H1 (cell line): ENCODE measurements around the gene TUBGCP2. TPM values are rescaled to one million over a fixed set of nuclear protein-coding genes. Genes with fewer than 3 reads are reported as not detected.

ENCODE experiments used
- ASH2L ChIP-seq: fragments of 200-600, 300-600 bp; sonication (generic); IDR thresholded peaks from one replicate; pipeline ENCODE4 v1.7.1; 2017; ENCODE audit warnings: low read length
- BACH1 ChIP-seq: IDR thresholded peaks from 2 replicates; pipeline ENCODE4 v1.6.1; 2012; ENCODE audit warnings: low read length, improper control_type of control experiment
- CHD2 ChIP-seq: IDR thresholded peaks from 2 replicates; pipeline ENCODE4 v1.6.1; 2012; ENCODE audit warnings: low read length, improper control_type of control experiment
- CHD7 ChIP-seq: fragments of 300-600 bp; sonication (generic); IDR thresholded peaks from 2 replicates; pipeline ENCODE4 v1.7.1; 2012; ENCODE audit warnings: low read length, moderate library complexity, mild to moderate bottlenecking, inconsistent platforms; ENCODE audit not compliant: insufficient replicate concordance
- CTCF ChIP-seq, 3 experiments: IDR thresholded peaks; 1 replicate in 2 of 3; 2 replicates in 1 of 3; pipeline versions ENCODE4 v1.5.1 to v1.6.1; 2011; ENCODE audit warnings: low read length in 3 of 3, mild to moderate bottlenecking in 3 of 3, inconsistent platforms in 2 of 3, low read depth in 1 of 3, moderate library complexity in 1 of 3; ENCODE audit not compliant: insufficient read depth in 1 of 3; ENCODE audit errors: control extremely low read depth in 1 of 3
- KDM1A ChIP-seq: fragments of 200-600, 300-600 bp; sonication (generic); IDR thresholded peaks from 2 replicates; pipeline ENCODE4 v1.7.1; 2016; ENCODE audit warnings: mild to moderate bottlenecking, low read length, borderline replicate concordance
- KDM4A ChIP-seq: IDR thresholded peaks from one replicate; pipeline ENCODE4 v1.7.1; 2012; ENCODE audit warnings: low read depth, mild to moderate bottlenecking, moderate library complexity, low read length, inconsistent platforms; ENCODE audit not compliant: severe bottlenecking
- YY1 ChIP-seq: IDR thresholded peaks from 2 replicates; pipeline ENCODE4 v1.6.1; 2011; ENCODE audit warnings: low read depth, mild to moderate bottlenecking, low read length
- polyA plus RNA-seq, 7 experiments: library from polyadenylated mRNA; depleted of rRNA in 3 of 7; stranded (reverse) in 5 of 7; unstranded in 2 of 7; fragments of >200 nt in 5 of 7; fragments of 200-250 nt in 2 of 7; gene quantifications; 1 replicate in 5 of 7; 2 replicates in 1 of 7; 4 replicates in 1 of 7; pipeline versions ENCODE4 v1.2.1 to v1.2.3, GENCODE V29; 2011 to 2013; ENCODE audit warnings: missing spikeins in 2 of 7, mixed read lengths in 2 of 7
- total RNA-seq: library from RNA; stranded (reverse); fragmentation: NEBNext Ultra II Directional; extraction: Animal tissue kit (Norgen Biotek cat#: 25700); gene quantifications from 2 replicates; pipeline ENCODE4 v1.2.1, GENCODE V29; 2021

Gene TUBGCP2
- total and polyA plus RNA-seq, 2 of the 8 experiments (the other 6 are each of a cell fraction or from before 2014, with no cell fraction given): 34.9 to 51.9 TPM

GRCh38 chr10:133332936-133333699, 24.4 kb upstream of the TUBGCP2 start (continued):
- no peak for TF ChIP-seq BACH1
- no peak for TF ChIP-seq KDM1A
- no peak for TF ChIP-seq CHD2
- no peak for TF ChIP-seq CTCF (IDR thresholded peaks at IDR 0.05; ENCODE audit: control extremely low read depth in 1 of 3, insufficient read depth in 1 of 3, low read depth in 1 of 3, low read length in 3 of 3)
- no peak for TF ChIP-seq YY1
- TF ChIP-seq ASH2L: no peak
- no peak for TF ChIP-seq KDM4A
- TF ChIP-seq CHD7: no peak
